Measurements from ENCODE around the gene NFE2.

NFE2 gene

DNA sequence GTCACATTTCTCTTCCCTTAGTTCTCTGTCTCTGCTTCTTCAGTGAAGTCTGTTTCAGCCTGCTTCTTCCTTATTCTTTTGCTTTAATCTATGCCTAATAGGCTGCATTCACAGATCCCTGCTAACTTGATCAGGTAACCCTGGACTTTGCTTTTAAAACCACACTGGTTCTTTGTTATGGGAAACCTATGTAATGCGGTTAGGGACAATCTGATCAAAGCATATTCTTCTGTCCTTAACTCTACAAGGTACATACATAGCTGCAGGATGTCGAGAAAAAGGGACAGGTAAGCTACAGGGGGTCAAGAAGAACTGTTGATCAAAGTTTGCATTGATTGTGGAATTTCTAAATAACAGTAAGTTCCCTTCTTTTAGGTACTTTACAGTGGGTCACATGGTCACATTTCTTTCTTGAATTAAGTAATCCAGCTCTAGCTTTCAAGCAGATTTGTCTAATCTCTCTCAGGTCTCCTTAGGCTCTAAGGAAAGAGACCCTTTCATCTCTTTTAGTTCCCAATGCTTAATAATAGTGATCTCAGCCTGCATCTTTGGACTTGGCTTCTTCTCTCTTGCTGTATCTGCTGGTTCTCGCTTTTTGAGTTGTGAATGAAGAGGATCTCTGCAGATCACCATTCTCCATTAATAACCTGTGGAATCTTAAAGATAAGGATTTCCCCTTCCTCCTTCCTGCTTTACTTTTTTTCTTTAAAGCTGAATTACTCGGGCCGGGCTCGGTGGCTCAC is 28.0 kb upstream of the NFE2 start:
- TF ChIP-seq GATA2 (IDR thresholded peaks at IDR 0.05; ENCODE audit: low read depth, low read length): no peak
- no peak for TF ChIP-seq GATA3 (IDR thresholded peaks at IDR 0.05; ENCODE audit: low read depth, low read length)

DNA sequence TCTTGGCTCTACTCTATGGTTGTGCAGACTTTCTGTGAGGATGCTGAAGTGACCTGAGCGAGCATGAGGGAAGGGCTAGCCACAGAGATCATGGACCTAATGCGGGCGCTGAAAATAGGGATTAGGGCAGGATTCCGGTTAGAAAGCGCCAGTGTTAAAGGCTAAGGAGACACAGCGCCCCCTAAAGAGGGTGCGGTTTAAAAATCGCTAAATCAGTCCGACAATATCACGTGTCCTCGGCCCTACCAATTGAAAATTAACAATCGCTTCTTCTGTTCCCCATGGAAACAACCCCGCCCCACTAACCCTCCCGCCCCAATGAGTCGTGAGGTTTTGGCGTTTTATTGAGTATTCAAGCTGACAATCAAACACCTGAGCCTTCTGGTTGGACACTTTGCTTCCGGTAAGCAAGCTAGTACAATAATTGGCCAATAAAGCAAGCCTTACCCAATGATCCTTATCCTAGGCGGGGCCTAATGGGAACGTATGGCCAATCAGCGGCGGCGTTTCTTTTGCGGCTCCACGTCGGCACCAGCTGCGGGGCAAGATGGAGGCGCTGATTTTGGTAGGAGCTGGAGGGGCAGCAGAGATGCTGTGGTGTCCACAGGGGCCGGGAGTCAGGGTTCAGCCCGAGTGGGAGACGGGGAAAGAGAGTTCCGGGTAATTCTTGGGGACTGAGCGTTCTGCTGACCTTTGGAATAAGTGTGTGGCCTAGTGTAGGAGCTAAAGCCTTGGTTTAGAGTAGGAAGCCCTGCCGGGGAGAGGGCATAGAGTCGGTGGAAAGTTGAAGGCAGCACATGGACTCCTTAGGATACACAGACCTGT is 24.0 kb upstream of the NFE2 start, which contains the start of gene COPZ1:
Gene COPZ1, plus strand, starts transcription at position 515 of the 825 bp plus-strand sequence. Its CDS starts 33 bp downstream, at position 548.
- TF ChIP-seq GATA3 (IDR thresholded peaks at IDR 0.05; ENCODE audit: low read depth, low read length): no peak
- peak; percentile 69 for TF ChIP-seq GATA2 (IDR thresholded peaks at IDR 0.05; ENCODE audit: low read depth, low read length)

DNA sequence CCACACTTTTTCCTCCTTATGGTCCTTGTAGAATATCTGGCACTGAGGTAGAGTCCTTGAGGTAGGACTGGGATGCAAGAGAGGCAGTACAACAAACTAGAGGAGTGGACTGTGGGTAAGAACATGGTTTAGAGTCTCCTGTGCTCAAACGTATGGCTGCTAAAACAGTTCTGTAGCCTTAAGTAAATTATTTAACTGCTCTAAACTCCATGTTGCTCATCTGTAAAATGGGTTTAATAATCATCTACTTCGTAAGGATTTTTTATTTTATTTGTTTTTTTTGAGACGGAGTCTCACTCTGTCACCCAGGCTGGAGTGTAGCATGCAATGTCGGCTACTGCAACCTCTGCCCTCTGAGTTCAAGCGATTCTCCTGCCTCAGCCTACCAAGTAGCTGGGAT is 20.5 kb upstream of the NFE2 start:
- TF ChIP-seq GATA3 (IDR thresholded peaks at IDR 0.05; ENCODE audit: low read depth, low read length) (no peak), GATA2 (IDR thresholded peaks at IDR 0.05; ENCODE audit: low read depth, low read length) (no peak)

DNA sequence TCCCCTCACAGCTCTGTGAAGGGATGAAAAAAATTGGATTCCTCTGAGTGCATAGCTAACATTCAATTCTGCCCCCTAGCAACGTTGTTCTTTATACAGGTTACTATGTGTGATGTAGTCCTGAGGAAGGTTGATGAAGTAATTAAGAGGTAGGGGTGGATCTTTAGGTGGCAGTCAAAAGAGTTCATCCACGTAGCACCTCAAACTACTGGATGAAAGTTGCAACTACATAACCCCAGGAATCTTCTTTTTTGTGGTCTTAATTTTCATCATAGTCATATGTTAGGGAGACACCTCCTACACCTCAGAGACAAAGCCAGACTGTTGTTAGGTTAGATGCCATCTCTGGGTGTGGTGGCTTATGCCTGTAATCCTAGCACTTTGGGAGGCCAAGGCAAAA is 10.2 kb upstream of the NFE2 start:
- no peak for TF ChIP-seq GATA3 (IDR thresholded peaks at IDR 0.05; ENCODE audit: low read depth, low read length)
- TF ChIP-seq GATA2 (IDR thresholded peaks at IDR 0.05; ENCODE audit: low read depth, low read length): no peak

DNA sequence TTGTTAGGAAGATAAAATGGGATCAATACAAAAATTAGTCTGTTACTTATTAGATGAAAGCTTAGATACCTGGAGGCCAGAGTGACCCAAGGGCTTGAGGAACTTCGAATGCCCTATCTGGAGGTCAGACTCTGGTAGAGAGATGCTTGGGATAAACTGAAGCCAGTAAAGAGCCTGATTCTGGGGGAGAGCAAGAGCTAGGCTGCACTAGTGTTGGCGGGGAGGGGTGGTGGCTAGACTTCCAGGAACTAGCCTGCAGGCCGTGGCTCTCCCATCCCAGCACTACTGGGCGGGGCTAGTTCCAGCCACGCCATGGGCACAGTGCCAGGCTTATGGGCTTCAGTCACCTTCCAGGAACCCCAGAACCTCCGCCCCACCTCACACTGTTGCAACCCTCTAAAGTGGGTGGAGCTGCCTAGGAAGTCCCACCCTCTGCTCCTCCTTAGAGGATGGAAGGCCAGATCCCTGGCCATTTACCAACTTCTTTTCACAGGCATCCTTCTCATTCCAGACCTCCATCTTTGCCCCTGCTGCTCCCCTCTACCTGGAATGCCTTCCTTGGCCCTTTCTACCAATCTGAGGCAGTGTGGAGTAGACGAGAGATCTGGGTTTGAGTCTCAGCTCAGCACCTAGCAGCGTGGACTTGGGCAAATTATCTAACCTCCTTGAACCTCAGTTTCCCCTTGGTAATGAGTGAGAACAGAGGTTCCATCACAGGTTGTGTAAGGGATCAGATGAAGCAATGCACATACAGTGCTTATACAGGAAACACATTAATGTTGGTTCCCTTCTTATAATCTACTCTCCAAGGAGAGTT is 6.3 kb upstream of the NFE2 start:
- TF ChIP-seq GATA3 (IDR thresholded peaks at IDR 0.05; ENCODE audit: low read depth, low read length): no peak
- TF ChIP-seq GATA2 (IDR thresholded peaks at IDR 0.05; ENCODE audit: low read depth, low read length): no peak

DNA sequence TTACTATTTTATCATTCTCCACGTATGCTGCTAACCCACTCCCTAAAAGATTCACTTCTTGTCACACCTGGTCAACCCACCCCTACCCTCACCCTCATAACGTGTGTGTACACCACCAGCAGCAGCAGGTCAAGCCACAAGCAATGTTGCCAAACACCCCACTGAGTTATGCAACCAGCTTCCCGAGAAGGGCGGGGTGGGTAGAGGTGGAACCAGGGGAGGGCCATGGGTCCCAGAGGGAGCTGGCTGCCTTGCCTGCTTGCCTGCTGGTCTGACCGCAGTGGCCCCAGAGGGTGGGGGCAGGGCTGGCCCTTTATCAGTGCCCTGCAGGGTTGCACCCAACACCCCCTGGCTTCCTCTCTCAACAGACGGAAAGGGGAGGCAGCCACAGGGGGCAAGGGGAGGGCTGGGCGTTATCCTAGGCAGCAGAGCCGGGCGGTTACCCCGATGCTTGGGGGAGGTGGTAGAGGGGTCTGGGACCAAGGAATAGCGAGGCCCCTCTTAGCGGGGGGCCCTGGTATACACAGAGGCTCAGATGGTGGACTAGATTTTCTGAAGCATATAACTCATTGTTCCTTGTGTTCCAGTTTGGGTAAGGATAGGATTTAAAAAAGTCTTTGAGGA is 3.5 kb upstream of the NFE2 start:
- no peak for TF ChIP-seq GATA3 (IDR thresholded peaks at IDR 0.05; ENCODE audit: low read depth, low read length)
- TF ChIP-seq GATA2 (IDR thresholded peaks at IDR 0.05; ENCODE audit: low read depth, low read length): no peak

DNA sequence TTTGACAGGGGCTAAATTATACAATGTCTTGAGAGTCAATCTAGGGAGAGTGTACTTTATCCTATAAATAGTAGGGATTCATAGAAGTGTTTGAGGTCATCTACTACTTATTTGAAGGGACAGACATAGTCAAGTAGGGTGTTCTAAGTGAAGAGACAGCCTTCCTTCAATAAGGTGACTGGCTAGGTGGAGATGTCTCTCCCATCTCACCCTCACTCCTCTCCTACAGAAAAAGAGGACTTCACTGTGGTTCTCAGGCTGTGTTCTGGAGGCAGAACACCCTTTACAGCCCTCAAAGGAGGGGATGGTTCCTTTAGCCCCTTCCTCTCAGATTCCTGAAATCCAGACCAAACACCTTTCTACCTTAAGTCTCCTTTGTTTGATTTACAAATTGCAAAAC is 2.8 kb upstream of the NFE2 start:
- no peak for TF ChIP-seq GATA2 (IDR thresholded peaks at IDR 0.05; ENCODE audit: low read depth, low read length)
- no peak for TF ChIP-seq GATA3 (IDR thresholded peaks at IDR 0.05; ENCODE audit: low read depth, low read length)

DNA sequence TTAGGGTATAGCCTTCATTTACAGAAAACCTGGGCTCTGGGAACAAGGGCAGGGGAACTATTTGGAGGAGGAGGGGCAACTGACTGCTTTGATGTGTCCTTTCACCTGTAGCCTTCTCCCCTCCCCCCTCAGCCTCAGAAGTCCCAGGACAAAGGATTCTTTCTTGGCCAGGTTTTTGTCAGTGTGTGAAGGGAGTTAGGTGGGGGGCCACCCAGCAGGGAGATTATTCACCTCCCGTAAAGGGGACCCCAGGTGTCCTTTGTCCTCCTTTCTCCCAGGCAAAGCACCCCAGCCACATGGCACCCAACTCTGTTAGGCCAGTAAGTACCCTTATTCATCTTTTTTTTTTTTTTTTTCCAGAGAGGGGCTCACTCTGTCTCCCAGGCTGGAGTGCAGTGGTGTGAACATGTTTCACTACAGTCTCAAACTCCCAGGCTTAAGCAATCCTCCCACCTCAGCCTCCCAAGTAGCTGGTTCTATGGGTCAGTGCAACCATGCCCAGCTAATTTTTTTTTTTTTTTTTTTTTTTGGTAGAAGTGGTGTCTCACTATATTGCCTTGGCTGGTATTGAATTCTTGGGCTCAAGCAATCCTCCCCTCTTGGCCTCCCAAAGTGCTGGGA is 723 bp upstream of the NFE2 start:
- no peak for TF ChIP-seq GATA2 (IDR thresholded peaks at IDR 0.05; ENCODE audit: low read depth, low read length)
- no peak for TF ChIP-seq GATA3 (IDR thresholded peaks at IDR 0.05; ENCODE audit: low read depth, low read length)

DNA sequence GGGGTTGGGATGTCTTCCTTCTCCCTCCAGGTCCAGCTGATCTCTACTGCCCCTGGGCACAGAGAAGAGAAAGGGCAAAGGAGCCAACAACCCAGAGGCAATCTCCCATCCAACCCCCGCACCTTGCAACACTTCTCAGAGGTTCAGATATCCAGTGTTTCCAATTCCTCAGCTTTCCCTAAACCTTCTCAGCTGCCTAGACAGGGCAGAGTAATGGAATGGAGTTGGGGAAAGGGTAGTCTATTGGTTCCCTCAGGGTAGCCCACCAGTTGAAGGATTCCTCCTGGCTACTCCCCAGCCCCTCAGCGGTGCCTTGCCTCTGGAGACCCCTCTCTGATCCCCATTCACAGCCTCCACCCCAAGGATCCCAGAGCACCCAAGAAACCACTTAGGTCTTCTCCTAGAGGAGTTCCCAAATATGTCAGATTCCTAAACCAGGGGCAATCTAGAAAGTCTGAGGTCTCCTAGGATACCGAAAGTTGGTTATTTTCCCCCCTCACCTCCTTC is 537 bp downstream of the NFE2 start:
- TF ChIP-seq GATA2 (IDR thresholded peaks at IDR 0.05; ENCODE audit: low read depth, low read length) (no peak), GATA3 (IDR thresholded peaks at IDR 0.05; ENCODE audit: low read depth, low read length) (no peak)

DNA sequence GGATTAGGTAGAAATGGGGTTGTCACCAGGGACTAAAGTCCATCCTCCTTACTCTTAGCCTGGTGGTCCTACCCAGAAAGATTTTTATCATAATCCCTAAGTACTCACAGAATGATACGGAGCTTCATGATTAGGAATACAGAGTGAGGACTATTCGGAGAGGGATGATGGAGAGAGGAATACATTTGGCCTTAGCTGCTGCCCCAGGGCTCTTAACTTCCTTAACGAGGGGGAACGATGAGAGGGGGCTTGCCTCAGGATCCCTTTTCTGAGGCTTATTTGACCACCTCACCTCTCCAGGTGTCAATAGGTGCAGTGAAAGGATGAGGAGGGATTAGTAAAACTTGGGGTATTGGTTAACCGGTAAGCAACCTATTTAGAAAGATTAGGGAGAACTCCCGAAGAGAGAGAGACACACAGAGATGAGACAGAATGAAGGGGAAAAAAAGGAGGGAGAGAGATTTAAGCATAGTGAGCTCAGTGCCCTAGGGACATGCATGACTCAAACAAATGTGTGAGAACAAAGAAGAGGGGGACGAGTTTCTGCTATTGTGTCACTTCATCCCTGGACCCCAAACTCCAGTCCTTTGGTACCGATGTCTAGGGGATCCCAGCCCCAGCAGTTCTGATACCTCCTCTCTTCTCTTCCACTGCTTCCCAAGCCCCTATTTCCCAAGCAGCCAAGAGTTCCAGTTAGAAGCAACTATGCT is 1.1 kb downstream of the NFE2 start:
- no peak for TF ChIP-seq GATA3 (IDR thresholded peaks at IDR 0.05; ENCODE audit: low read depth, low read length)
- no peak for TF ChIP-seq GATA2 (IDR thresholded peaks at IDR 0.05; ENCODE audit: low read depth, low read length)

DNA sequence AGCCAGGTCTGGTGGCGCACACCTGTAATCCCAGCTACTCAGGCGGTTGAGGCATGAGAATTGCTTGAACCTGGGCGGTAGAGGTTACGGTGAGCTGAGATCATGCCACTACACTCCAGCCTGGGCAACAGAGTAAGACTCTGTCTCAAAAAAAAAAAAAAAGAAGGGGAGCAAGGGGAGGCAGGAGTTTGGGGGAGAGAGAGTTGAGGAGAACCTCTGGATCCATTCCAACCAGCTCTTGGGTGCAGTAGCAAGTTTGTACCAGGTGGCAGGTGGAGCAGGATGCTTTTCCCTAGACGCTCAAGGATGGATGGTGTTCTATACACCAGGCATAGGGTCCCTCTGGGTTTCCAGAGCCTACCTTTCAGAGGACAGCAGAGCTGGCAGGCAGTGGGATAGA is 1.9 kb downstream of the NFE2 start:
- TF ChIP-seq GATA3 (IDR thresholded peaks at IDR 0.05; ENCODE audit: low read depth, low read length) (no peak), GATA2 (IDR thresholded peaks at IDR 0.05; ENCODE audit: low read depth, low read length) (no peak)

DNA sequence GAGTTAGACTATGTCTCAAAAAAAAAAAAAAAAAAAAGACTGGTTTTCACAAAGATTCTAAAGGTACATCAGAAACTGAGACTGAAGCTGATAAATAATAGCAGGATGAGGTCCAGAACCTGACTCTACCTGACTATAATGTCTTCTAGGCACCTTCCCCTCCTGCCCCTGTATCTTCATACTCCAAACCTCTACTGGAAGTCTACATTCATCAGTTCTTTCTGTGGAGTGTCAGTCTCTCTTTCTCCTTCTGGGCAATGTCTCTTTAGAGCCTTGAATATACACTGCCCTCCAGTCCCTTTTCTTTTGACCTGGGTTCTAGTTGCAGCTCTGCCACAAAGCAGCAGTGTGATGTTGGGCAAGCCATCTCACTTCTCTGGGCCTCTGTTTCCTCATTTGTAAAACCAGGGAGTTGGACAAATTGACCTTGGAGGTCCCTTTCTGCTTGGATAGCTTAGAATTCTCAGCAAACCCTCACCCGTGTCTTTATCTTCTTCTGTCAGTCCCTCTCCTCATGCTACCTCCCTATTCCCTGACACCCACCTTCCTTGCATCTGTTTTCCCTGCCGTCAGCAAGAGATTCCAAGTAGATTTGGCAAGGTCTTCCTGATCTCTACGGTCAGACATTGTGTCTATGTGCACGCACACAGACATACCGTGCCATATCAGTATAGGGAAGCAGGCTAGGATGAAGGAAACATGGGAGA is 4.3 kb downstream of the NFE2 start:
- TF ChIP-seq GATA2 (IDR thresholded peaks at IDR 0.05; ENCODE audit: low read depth, low read length) (no peak), GATA3 (IDR thresholded peaks at IDR 0.05; ENCODE audit: low read depth, low read length) (no peak)

Data from SH-SY5Y (cell line).